Endodermal cell (in vitro differentiated cells): Measurements from ENCODE around the gene DVL1. TPM values are rescaled to one million over a fixed set of nuclear protein-coding genes. Genes with fewer than 3 reads are reported as not detected.

ENCODE experiments used
- DNase-seq: peaks from one replicate; pipeline ENCODE4 v3.0.0-alpha.2; 2017
- H3K27ac ChIP-seq: 2 replicates; pipeline ENCODE4 v1.5.1; 2013; ENCODE audit warnings: mild to moderate bottlenecking, low read depth, low read length, moderate library complexity
- H3K27me3 ChIP-seq: 2 replicates; pipeline ENCODE4 v1.6.1; 2013; ENCODE audit warnings: mild to moderate bottlenecking, low read length, moderate library complexity; ENCODE audit not compliant: insufficient read depth, control insufficient read depth, poor library complexity, severe bottlenecking
- H3K36me3 ChIP-seq: 2 replicates; pipeline ENCODE4 v1.7.0; 2013; ENCODE audit warnings: mild to moderate bottlenecking, low read length, moderate library complexity; ENCODE audit not compliant: control insufficient read depth, insufficient read depth
- H3K4me1 ChIP-seq: one replicate; pipeline ENCODE4 v1.7.0; 2013; ENCODE audit warnings: low read length; ENCODE audit not compliant: control insufficient read depth, insufficient read depth
- H3K4me3 ChIP-seq: 2 replicates; pipeline ENCODE4 v1.5.1; 2013; ENCODE audit warnings: mild to moderate bottlenecking, low read length, moderate library complexity
- H3K9ac ChIP-seq: 2 replicates; pipeline ENCODE4 v1.6.1; 2013; ENCODE audit warnings: mild to moderate bottlenecking, low read length, moderate library complexity; ENCODE audit not compliant: poor library complexity, severe bottlenecking; ENCODE audit errors: extremely low read depth
- H3K9me3 ChIP-seq: 2 replicates; pipeline ENCODE4 v1.6.1; 2013; ENCODE audit warnings: mild to moderate bottlenecking, low read length, moderate library complexity; ENCODE audit not compliant: control insufficient read depth
- H3K27ac Mint-ChIP-seq: 2 replicates; pipeline ENCODE4 v1.8.0; 2020; ENCODE audit warnings: mixed read lengths
- H3K27me3 Mint-ChIP-seq: 2 replicates; pipeline ENCODE4 v1.8.0; 2021; ENCODE audit warnings: mild to moderate bottlenecking, mixed read lengths; ENCODE audit not compliant: insufficient read depth
- H3K36me3 Mint-ChIP-seq: 2 replicates; pipeline ENCODE4 v1.8.0; 2020; ENCODE audit warnings: low read depth, mixed read lengths
- H3K4me1 Mint-ChIP-seq: 2 replicates; pipeline ENCODE4 v1.8.0; 2020; ENCODE audit warnings: mixed read lengths
- H3K4me3 Mint-ChIP-seq: 2 replicates; pipeline ENCODE4 v1.8.0; 2020; ENCODE audit warnings: mild to moderate bottlenecking, moderate library complexity, mixed read lengths
- H3K9me3 Mint-ChIP-seq: 2 replicates; pipeline ENCODE4 v1.8.0; 2020; ENCODE audit warnings: mild to moderate bottlenecking, mixed read lengths
- WGBS, 2 experiments: methylation state at CpG; one replicate each; pipeline versions ENCODE4 v1.1.5 to v1.1.7; 2013; ENCODE audit warnings: missing lambda C conversion rate in 2 of 2, mixed read lengths in 1 of 2; ENCODE audit not compliant: insufficient coverage in 1 of 2, insufficient read length in 1 of 2; 5-methylcytosine and 5-hydroxymethylcytosine counted together
- total RNA-seq, 2 donors: library from RNA; stranded (reverse); fragmentation: NEBNext Ultra II Directional in 1 of 2; extraction: Animal tissue kit (Norgen Biotek cat#: 25700) in 1 of 2; gene quantifications; 2 replicates in 1 of 2; 3 replicates in 1 of 2; pipeline ENCODE4 v1.2.1, GENCODE V29; 2021
- TF ChIP-seq, protein P1 (sequence below): fragments of 200-600 bp; sonication (generic); conservative IDR thresholded peaks from 2 replicates; pipeline ENCODE4 v1.5.0; 2021; ENCODE audit warnings: antibody characterized with exemption, mild to moderate bottlenecking

DVL1 gene
- total RNA-seq, 2 donors from 2014 or later, result 71.9 to 73.3 TPM

DNA sequence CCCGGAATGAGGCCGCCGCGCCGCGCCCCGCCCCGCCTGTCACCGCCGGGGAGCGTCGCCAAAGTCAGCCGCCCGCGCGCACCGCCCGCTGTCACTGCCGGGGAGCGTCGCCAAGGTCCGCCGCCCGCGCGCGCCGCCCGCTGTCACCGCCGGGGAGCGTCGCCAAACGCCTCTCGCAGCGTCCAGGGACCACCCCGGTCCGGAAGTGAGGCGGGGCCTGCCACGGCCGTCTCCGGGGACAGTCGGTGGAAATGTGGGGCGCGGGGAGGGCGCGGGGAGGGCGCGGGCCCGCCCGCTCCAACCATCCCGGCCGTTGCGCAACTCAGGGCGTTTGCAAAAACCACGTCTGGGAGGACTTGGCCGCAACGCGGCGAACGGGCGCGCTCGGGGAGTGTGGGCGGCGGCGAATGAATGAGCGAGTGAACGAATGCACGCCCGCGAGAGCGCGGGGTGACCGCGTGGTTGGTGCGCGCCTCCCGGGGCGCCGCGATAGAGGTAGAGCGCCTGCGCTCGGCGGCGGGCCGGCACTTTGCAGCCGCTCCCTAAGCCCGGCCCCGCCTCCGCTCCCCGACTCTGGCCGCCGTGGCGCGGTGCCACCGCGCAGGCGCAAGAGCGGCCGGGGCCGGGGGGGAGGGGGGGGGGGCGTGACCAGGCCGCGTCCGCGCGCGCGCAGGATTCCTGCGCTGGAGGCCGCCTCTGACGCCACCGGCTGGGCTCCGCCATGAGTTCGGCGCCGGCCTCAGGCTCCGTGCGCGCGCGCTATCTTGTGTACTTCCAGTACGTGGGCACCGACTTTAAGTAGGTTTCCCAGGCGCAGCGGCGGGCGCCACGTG is 41.1 kb downstream of the DVL1 start, which contains the start of the genes ACAP3 and PUSL1:
Gene ACAP3 (minus strand): TSS at position 8 of the 833 bp plus-strand sequence. CDS start 115 bp downstream, outside the sequence.
Gene PUSL1 (plus strand): TSS at position 675 of the 833 bp plus-strand sequence. CDS start 47 bp downstream, at position 722.
- Mint-ChIP-seq H3K27me3 (no peaks in the 10 kb centered on the region), H3K4me3 (peak within 1 kb of the TSS; percentile 67), H3K9me3 (no peaks in the 10 kb centered on the region), H3K36me3 (peaks cover 2% of the 10 kb centered on the region), H3K27ac (peak within 1 kb of the TSS; percentile 39), H3K4me1 (peaks cover 15% of the 10 kb centered on the region)
- TF ChIP-seq, protein P1, sequence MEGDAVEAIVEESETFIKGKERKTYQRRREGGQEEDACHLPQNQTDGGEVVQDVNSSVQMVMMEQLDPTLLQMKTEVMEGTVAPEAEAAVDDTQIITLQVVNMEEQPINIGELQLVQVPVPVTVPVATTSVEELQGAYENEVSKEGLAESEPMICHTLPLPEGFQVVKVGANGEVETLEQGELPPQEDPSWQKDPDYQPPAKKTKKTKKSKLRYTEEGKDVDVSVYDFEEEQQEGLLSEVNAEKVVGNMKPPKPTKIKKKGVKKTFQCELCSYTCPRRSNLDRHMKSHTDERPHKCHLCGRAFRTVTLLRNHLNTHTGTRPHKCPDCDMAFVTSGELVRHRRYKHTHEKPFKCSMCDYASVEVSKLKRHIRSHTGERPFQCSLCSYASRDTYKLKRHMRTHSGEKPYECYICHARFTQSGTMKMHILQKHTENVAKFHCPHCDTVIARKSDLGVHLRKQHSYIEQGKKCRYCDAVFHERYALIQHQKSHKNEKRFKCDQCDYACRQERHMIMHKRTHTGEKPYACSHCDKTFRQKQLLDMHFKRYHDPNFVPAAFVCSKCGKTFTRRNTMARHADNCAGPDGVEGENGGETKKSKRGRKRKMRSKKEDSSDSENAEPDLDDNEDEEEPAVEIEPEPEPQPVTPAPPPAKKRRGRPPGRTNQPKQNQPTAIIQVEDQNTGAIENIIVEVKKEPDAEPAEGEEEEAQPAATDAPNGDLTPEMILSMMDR, result no peak
- Histone ChIP-seq H3K27ac (peak within 1 kb of the TSS; percentile 90), H3K36me3 (peaks cover 15% of the 10 kb centered on the region), H3K9ac (peak within 1 kb of the TSS; percentile 64), H3K4me1 (peaks cover 20% of the 10 kb centered on the region), H3K9me3 (no peaks in the 10 kb centered on the region), H3K4me3 (peak within 1 kb of the TSS; percentile 81), H3K27me3 (no peaks in the 10 kb centered on the region)
- WGBS, 2 experiments, result 0% methylated on average over 55 to 130 of the region's 131 CpGs
- peak; percentile 92 for DNase-seq

DNA sequence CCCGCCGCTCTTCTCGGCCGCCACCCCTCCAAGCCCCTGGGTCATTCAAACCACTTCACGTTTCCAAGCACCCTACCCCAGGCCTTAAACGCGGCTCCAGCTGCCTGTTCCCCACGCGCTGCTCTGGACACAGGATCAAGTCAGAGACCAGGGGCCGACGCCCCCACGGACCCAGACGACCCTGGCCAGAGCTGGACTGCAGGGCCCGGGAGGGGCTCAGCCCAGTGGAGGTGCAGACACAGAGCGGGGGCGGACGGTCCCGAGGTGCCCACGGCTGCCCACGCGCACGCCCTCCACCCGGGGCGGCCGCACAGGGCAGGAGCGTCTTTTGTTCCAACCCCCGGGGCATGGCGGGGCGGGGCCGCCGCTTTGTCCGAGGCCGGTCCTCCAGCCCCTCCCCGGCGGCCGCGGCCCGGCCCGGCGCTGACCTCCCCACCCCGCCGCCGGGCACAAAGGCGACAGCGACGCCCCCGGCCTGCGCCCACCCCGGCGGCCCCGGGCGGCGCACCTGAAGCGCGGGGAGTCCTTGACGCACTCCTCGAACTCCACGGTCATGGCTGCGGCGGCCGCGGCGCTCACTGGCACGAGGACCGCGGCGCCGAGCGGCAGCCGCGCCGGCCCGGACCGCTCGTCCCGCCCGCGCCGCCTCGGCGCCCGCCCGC is 41.8 kb downstream of the DVL1 start:
- H3K27me3 Mint-ChIP-seq, result no peaks in the 10 kb centered on the region

GRCh38 chr1:1306661-1307260 is 42.5 kb downstream of the DVL1 start:
- peak overlapping the region; percentile 32 for H3K9ac ChIP-seq
- H3K27ac ChIP-seq, result peak overlapping the region; percentile 21
- Mint-ChIP-seq H3K36me3 (no peaks in the 10 kb centered on the region), H3K4me3 (peak overlapping the region; percentile 66), H3K9me3 (no peaks in the 10 kb centered on the region), H3K27ac (peak overlapping the region; percentile 21), H3K4me1 (peaks cover 15% of the 10 kb centered on the region), H3K27me3 (no peaks in the 10 kb centered on the region)
- 68 to 72% methylated on average over 25 to 27 of the region's 27 CpGs for WGBS, 2 experiments
- no peak for DNase-seq
- H3K36me3 ChIP-seq, result peaks cover 13% of the 10 kb centered on the region
- TF ChIP-seq, protein P1, result no peak
- H3K4me1 ChIP-seq, result peaks cover 20% of the 10 kb centered on the region
- H3K4me3 ChIP-seq, result peak overlapping the region; percentile 79
- no peaks in the 10 kb centered on the region for H3K9me3 ChIP-seq
- no peaks in the 10 kb centered on the region for H3K27me3 ChIP-seq

More for the DNA sequence above, 41.8 kb downstream of the DVL1 start:
- Histone ChIP-seq H3K27me3 (no peaks in the 10 kb centered on the region), H3K9me3 (no peaks in the 10 kb centered on the region), H3K4me1 (peaks cover 20% of the 10 kb centered on the region), H3K36me3 (peaks cover 13% of the 10 kb centered on the region), H3K4me3 (peak overlapping the region; percentile 79), H3K9ac (peak overlapping the region; percentile 32), H3K27ac (peak overlapping the region; percentile 21)
- Mint-ChIP-seq H3K4me1 (peaks cover 15% of the 10 kb centered on the region), H3K9me3 (no peaks in the 10 kb centered on the region), H3K27ac (peak overlapping the region; percentile 21), H3K36me3 (no peaks in the 10 kb centered on the region), H3K4me3 (peak overlapping the region; percentile 67)
- 0 to 2% methylated on average over 28 to 83 of the region's 83 CpGs for WGBS, 2 experiments
- TF ChIP-seq, protein P1, result no peak
- no peak for DNase-seq
